Activated T-cell treated with anti-CD3 and anti-CD28 coated beads, Interleukin-2, amount 50 U/mL, for 48 hours (primary cell): Measurements from ENCODE around the gene GGTA1.
"Not testable (repeated sequence)": the region's sequence is repeated elsewhere in the genome, so short reads cannot be mapped to it uniquely, and the experiment has no call there.

Source experiments
- DNase-seq, 2 experiments: peaks; one replicate each; pipeline ENCODE4 v3.0.0-alpha.2; 2020

The GGTA1 gene

GRCh38 chr9:121499427-121500164, at the start of gene GGTA1:
Gene GGTA1 (minus strand): TSS chr9:121499844. CDS start chr9:121467922, 31,922 bp downstream.
- DNase-seq, result peak; percentile 18 to 35

DNA sequence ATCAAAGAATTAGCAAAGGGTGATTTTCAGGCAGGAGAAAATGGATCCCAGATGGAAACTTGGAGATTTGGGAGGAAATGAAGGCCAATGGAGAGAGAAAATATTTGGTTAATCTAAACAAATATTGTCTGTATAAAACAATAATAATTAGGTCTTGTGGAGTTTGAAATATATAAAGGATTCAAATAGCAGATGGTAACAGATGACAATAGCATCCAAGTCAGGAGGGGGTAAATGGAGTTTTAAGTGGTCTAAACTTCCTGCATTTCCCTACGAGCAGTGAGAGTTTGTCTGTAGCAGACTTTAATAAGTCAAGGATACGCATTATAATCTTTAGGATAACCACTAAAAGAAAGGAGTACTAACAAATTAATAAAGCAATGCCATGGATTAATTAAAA, 49.0 kb upstream of the GGTA1 start:
- no peak for DNase-seq

GRCh38 chr9:121545875-121546423, 46.3 kb upstream of the GGTA1 start:
- DNase-seq, result peak; percentile 86 to 87

DNA sequence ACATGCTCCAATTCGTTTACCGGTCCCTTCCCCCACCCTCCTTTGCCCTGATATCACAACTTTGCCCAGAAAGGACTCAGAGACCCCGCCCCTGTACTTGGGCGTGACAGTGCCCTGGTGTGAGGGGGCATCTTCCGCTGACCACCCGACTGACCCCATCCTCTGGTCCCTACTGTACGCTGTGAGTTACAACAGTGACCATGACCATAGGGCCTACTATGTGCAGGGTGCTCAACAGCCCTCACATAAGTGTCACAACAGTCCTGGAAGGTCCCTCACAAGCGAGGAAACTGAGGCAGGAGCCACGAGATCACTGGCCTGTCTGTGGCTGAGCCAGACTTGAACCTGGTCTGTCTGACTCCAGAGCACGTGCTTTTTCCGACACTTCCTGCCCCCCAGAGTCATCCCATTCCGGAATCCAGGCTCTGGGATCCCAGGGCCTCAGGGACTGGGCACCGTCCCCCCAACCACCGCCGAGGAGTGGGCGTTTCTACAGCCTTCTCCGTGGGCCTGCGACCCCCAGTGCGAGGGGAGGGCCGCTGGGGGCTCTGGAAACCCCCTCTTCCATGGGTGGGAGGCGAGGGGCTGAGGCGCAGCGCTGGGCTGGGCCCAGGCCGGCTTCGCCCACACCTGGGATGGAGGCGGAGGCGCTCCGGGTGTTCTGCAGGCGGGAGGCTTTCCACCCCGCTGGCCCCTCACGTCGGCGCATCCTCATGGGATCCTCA, 45.7 kb upstream of the GGTA1 start:
- no peak for DNase-seq

DNA sequence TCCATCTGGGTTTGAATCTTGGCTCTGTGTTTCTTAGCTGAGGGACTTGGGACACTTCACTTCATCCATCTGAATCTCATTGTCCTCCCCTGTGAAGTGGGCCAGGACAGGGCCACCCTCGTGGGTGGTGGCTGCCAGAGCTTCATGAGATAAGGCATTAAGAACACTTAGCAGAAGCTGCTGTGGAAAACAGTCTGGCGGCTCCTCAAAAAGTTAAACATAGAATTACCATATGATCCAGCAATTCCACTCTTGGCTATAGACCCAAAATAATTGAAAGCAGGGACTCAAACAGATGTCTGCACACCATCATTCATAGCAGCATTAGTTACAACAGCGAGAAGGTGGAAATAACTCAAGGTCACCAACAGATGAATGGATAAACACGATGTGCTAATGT, 42.4 kb upstream of the GGTA1 start:
- DNase-seq, result no peak

DNA sequence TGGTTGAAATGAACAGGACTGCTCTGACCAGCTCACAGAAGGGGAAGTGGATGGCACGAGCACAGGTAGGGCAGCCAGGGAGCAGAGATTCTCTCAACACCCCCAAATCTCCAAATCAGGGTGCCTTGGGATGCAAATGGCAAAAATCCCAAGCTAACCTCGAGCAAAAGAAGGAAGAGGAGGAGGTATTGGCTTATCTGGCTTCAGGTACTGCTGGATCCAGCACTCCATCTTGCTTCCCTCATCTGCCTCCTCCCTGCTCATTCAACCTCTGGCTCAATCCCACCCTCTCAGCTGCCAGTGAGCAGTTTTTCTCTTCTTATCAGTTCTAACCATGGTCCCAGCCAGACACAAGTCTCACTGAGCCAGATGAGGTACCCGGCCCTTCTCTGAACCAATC, 41.6 kb upstream of the GGTA1 start:
- DNase-seq, result no peak

DNA sequence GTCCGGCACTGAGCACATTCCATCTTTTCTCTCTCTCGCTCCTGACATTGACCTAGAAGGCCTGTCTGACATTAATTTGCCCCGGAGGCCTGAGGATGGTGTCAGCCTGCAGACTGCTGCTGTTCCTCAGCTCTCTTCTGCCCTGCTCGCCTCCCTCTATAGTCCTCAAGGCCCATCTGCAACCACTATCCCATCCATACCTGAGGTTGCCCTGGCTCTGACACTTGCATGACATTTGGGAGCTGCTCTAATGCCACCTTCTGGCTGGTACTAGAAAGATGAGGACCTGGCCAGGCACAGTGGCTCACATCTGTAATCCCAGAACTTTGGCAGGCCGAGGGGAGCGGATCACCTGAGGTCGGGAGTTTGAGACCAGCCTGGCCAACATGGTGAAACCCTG, 38.6 kb upstream of the GGTA1 start:
- DNase-seq, result no peak

DNA sequence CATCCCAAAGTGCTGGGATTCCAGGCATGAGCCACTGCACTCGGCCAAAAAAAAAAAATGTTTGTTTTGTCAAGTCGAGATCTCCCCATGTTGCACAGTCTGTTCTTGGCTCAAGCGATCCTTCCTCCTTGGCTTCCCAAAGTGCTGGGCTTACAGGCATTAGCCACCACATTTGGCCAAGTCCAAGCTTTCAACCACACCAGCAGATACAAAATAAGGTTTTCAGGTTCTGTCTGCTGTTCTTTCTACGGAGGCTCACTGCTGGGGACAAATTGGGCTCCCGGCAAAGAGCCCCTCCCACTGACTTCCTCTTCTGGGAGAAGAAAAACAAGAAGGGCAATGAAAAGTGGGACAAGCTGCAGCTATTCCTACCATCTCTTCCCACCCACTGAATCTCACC, 37.6 kb upstream of the GGTA1 start:
- DNase-seq, result no peak

DNA sequence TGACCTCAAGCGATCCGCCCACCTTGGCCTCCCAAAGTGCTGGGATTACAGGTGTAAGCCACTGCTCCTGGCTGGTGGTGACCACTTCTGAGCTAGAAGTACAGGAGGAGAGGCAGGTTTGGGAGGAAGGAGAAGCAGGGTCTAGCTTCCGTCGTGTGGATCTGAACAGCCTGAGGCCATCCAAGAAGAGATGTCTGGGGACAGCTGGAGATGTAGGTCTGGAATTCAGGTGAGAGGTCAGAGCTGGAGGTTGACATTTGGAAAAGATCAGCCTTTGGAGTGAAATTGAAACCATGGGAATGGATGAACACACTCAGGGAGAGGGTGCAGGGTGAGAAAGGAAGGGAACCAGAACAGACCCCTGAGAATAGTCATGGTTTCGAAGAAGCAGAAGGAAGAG, 33.2 kb upstream of the GGTA1 start:
- no peak for DNase-seq

- DNase-seq, result no peak
These were observed 29.8 kb upstream of the GGTA1 start for GRCh38 chr9:121529237-121529987.

- no peak for DNase-seq
These were observed 29.0 kb upstream of the GGTA1 start for GRCh38 chr9:121528642-121529041.

DNA sequence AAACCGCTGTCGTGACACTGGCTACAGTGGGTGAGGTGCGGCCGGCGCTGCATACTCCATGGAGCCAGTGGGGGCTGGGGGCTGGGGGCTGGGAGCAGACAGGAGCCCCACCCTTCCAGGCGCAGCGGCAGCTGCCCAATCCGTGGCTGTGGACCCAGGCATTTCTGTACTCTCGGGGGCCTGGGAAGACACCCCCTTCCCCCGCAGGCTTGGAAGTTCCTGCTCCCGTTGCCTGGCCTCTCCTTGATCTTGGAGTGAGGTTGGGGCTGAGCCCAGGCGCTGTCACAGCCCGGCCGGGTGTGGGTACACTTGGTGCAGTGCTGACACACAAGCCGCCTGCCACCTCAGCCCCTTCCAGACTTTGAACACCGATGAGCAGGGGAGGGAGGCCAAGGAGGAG, 27.7 kb upstream of the GGTA1 start:
- no peak for DNase-seq

- not testable (repeated sequence) for DNase-seq
These were observed 20.0 kb upstream of the GGTA1 start for GRCh38 chr9:121519688-121520087.

DNA sequence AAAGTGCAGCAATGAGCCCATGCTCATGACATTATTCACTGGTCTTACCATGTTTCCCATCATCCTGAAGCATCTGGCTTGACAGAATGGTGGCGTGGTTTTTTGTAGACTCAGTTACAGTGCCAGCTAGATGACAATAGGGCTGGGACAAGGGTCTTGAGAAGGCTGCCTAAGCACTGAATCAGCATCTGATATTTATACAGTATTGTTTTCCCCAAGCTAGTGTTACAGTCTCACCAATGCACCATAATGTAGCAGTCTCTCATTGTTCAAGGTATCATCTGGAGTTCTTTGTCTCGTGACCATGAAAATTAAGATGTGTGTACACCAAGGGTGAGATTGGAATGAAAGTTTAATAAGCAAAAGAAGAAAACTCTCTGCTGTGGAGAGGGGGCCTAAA, 19.0 kb upstream of the GGTA1 start:
- DNase-seq, result no peak

GRCh38 chr9:121513166-121513565, 13.5 kb upstream of the GGTA1 start:
- DNase-seq, result not testable (repeated sequence)

GRCh38 chr9:121510766-121511550, 11.3 kb upstream of the GGTA1 start:
- DNase-seq, result no peak

DNA sequence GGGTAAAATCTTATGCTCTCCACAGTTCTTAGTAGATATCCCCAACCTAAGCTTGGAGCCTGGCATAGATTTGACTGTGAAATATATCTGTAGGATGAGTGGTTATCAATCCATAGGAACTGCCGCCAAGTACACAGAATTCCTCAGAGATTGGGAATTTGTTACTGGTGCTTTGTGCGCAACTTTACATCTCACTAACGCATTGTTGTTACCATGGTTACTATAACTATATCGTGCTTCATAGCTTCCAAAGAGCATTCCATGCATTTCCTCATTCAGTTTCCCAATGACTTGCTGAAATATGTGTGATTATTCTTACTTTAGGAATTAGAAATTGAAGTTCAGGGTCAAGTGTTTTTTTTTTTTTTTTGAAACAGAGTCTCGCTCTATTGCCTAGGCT, 9.5 kb upstream of the GGTA1 start:
- DNase-seq, result no peak

- no peak for DNase-seq
These were observed 8.8 kb upstream of the GGTA1 start for GRCh38 chr9:121508415-121508814.

GRCh38 chr9:121505903-121506735, 6.5 kb upstream of the GGTA1 start:
- no peak for DNase-seq

DNA sequence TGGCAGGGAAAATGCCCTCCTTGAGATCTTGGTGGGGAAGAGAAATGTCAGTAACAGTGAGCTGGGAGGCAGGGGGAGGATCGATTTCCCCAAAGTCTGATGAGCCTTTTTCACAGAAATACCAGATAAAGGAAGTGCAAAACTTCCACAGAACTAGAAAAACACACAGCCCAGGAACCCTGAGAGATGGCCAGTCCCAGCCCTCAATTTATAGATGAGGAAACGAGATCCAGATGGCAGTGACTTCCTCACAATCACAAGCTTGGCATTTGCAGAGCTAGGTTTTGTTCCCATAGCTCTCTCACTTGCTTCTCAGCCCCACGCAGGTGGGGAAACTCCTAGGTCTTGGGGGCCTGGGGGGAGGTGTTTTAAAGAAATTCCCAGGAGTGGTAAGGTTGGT, 3.8 kb upstream of the GGTA1 start:
- DNase-seq, result no peak

GRCh38 chr9:121500165-121500478, 478 bp upstream of the GGTA1 start:
- DNase-seq, result no peak

DNA sequence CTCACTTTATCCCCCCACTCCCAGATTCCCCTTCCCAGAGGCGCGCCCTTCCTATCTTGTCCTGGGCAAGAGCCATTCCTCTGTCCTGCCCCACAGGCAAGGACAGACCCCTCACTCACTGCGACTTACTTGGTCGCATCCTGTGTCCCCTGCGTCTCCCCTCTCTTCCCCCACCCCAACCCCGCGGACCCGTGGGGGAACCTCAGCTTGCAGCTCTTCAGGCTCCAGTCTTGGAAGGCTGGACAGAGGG, 542 bp downstream of the GGTA1 start:
- DNase-seq, result peak in 1 of 2 experiments; percentile 27
